ENCODE measurements around the gene OPRD1.
"Not testable (repeated sequence)": the region's sequence is repeated elsewhere in the genome, so short reads cannot be mapped to it uniquely, and the experiment has no call there.

Gene OPRD1

DNA sequence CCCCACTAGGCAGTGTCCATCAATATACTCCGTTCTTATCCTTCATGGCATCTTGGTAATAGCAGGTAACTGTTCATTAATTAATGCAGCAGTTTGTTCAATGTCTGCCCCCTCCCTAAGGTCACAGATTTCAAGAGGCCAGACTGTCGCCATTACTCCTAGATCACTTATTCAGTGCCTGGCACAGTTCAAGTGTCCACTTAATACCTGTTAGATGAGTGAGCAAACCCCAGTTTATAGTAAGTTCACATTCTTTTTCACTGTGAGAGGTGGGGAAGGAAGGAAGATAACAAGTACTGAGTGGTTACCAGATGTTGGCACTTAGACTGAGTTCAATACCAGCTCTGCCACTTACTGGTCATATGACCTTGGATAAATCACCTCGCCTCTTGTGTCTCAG is 36.4 kb downstream of the OPRD1 start:
- no peak for DNase-seq

- DNase-seq: no peak
These were observed 41.2 kb downstream of the OPRD1 start for GRCh38 chr1:28853093-28853742.

- DNase-seq: not testable (repeated sequence)
These were observed 42.4 kb downstream of the OPRD1 start for GRCh38 chr1:28854406-28854805.

DNA sequence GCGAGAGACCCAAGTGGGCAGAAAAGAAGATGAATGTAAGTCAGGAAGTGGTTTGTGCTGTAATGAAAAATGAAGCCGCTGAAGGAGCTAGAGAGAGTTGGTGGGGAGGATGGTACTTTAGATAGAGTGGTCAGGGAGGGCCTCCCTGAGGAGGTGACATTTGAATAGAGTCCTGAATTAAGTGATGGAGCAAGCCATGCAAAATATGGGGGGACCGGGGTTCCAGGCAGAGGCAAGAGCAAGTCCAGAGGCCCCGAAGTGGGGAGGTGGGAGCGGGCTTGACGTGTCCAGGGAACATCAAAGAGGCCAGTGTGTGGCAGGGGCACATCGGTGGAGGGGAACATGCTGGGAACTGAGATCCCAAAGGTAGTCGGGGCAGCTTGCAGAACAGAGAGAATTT is 43.1 kb downstream of the OPRD1 start:
- DNase-seq: no peak

DNA sequence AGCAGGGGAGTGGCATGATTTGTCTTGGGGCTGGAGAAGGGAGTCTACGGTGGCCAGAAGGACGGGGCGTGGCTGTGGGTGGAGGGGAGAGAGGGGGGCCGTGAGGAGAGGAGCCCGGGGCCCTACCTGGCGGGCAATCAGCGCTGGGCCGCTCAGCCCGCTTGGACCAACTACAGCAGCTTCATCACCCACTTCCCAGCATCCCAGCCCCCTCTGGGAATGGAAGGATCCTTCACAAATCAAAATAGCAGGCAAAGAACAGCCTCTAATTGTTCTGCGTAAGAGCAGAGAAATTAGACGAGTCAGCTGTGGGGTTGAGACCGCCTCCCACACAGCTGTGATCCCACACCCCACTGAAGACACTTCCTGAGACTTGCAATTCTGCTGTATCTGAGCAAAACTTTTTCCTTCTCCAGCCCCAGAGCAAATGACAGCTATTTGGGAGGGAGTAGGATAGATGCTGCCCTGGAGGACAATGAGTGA is 43.5 kb downstream of the OPRD1 start:
- DNase-seq: no peak

DNA sequence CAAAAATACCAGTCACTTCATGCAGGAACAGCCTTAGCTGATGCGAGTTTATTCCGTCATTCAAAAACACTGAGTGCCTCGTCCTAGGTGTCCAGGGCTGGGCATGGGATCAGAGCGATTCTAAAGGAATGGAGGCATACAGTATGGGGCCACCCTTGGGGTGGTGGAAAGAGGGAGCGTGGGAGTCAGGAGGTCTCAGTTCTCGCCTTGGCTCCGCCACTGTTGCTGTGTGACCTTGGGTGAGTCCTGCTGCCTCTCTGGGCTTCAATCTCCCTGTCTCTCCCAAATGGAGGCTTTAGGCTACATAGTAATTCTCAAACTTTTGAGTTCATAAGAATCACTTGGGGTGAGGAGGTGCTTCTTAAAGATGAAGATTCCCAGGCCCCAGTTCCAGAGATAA is 44.0 kb downstream of the OPRD1 start:
- DNase-seq: no peak

- peak; percentile 50 for DNase-seq
These were observed 48.5 kb downstream of the OPRD1 start for GRCh38 chr1:28860332-28861073.

DNA sequence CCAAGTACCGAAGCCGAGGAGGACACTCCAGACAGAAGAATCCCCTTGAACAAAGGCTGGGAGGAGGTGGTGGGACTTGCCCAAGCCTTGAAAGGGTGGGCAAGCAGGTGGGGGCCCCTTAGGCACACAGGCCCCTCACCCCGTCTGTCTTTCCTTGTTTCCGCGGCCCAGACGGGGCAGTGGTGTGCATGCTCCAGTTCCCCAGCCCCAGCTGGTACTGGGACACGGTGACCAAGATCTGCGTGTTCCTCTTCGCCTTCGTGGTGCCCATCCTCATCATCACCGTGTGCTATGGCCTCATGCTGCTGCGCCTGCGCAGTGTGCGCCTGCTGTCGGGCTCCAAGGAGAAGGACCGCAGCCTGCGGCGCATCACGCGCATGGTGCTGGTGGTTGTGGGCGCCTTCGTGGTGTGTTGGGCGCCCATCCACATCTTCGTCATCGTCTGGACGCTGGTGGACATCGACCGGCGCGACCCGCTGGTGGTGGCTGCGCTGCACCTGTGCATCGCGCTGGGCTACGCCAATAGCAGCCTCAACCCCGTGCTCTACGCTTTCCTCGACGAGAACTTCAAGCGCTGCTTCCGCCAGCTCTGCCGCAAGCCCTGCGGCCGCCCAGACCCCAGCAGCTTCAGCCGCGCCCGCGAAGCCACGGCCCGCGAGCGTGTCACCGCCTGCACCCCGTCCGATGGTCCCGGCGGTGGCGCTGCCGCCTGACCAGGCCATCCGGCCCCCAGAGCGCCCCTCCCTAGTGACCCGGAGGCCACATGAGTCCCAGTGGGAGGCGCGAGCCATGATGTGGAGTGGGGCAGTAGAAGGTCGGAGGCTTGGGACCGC is 50.8 kb downstream of the OPRD1 start:
- no peak for DNase-seq

- no peak for DNase-seq
These were observed 52.7 kb downstream of the OPRD1 start for GRCh38 chr1:28864695-28865094.

- no peak for DNase-seq
These were observed 54.2 kb downstream of the OPRD1 start for GRCh38 chr1:28865997-28866650.

DNA sequence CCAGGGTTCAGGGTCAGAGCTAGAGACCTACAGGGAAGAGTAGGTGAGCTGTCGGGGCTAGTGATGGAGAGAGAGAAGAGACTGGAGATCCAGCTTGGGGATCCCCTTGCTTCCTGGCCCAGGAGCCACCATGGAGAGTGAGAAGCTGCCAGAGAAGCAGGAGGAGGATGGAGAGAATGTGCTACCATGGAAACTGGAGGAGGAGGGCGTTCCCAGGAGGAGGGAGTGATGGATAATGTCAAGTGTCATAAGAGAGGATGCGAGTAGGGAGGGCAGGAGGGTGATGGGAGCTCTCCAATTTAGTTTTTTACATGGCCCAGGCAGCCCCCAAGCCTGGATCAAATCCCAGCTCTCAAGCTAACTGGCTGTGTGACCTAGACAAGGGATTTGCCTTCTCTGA is 55.9 kb downstream of the OPRD1 start:
- no peak for DNase-seq

- DNase-seq: no peak
These were observed 58.0 kb downstream of the OPRD1 start for GRCh38 chr1:28869952-28870351.

GRCh38 chr1:28871631-28872401 is 59.8 kb downstream of the OPRD1 start:
- DNase-seq: no peak

- not testable (repeated sequence) for DNase-seq
These were observed 63.2 kb downstream of the OPRD1 start for GRCh38 chr1:28875134-28875533.

- peak; percentile 63 for DNase-seq
These were observed 65.3 kb downstream of the OPRD1 start for GRCh38 chr1:28877132-28877781.

DNA sequence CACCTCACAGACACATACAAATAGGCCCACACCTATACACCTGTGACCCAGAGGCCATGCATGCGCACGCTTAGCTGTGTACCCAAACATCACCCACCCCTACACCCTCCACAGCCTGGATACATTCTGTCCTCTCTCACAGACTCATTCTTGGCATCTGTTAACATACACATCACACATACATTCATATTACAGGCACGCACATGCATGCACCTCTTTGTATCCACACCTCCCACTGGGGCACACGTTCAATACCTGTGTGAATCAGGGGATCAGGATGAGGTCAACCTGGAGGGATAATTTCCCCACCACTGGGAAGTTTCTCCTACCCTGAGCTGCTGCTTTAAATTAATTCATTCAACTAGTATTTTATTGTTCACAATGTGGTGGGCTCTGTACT is 66.8 kb downstream of the OPRD1 start:
- DNase-seq: no peak

- DNase-seq: peak; percentile 85
These were observed 70.1 kb downstream of the OPRD1 start for GRCh38 chr1:28882009-28882628.

GRCh38 chr1:28883242-28883616 is 71.3 kb downstream of the OPRD1 start:
- DNase-seq: no peak

GRCh38 chr1:28885472-28885877 is 73.5 kb downstream of the OPRD1 start:
- no peak for DNase-seq

DNA sequence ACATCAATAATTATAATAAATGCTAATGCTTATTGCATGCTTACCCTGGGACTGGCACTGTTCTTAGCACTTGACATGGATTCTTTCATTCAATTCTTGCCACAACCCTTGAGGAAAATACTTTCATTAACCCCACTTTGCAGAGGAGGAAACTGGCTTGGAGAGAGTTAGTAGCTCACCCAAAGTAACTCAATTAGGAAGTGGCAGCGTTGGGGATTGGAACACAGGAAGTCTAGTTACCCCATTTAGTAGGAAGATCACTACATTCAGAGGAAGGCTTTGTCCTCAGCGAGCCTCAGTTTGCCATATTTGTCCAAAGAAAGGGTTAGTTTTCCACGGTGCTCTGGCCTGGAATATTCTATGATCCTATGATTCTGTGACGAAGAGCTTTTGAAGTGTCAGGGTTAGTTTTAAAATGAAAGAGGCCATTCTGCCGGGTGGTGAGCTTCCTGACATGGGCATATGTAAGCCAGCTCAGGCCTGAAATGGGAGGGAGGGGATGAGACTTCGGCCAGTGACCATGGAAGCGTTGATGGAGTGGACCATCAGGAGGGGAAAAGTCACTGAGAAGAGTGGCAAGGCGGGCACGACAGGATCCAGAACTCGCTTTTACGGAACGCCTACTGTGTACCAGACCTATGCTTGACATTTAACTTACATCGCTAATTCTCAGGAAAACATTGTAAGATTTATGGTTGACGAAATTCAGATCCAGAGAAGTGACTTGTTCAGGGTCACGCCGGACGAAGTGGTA is 74.2 kb downstream of the OPRD1 start:
- DNase-seq: no peak

Data from fibroblast of skin of right quadriceps (primary cell).